ENCODE measurements around the gene ELAVL1.

Gene ELAVL1

DNA sequence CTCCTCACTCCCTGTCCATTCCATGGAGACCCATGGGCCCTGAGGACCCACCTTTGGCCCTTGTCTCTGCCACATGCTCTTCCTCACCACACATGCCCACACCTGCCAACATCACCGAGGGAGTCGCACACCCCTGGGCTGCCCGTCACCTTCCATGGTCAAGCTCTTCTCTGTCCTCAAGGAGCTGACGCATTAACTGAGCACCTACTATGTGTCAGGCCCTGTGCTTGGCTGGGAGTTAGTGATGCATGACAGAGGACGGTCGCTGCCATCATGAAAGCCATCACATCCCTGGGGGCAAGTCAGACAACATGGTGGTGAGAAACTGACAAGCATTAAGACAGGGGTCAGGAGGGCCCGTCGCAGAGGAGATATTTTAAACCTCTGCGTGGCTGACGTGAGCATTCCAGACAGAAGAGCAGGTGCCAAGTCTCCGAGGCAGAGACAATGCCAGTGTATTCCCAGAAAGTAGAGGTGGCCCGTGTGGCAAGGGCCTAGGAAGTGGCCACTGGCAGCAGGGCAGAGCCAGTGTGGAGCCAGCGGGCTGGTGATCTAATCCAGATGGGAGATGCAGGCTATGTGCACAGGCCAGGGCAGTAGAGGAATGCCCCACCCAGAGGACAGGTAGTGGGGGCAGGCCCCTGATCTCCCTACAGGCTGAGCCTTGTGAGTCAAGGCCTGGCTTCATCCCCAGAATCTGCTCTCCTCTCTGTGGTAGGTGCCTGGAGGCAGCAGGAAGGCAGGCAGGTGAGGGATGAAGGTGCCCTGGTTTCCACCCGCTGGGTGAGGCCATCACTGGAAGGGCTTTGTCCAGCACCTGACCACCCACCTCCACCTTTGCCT is 21.2 kb downstream of the ELAVL1 start:
- no peak for DNase-seq

DNA sequence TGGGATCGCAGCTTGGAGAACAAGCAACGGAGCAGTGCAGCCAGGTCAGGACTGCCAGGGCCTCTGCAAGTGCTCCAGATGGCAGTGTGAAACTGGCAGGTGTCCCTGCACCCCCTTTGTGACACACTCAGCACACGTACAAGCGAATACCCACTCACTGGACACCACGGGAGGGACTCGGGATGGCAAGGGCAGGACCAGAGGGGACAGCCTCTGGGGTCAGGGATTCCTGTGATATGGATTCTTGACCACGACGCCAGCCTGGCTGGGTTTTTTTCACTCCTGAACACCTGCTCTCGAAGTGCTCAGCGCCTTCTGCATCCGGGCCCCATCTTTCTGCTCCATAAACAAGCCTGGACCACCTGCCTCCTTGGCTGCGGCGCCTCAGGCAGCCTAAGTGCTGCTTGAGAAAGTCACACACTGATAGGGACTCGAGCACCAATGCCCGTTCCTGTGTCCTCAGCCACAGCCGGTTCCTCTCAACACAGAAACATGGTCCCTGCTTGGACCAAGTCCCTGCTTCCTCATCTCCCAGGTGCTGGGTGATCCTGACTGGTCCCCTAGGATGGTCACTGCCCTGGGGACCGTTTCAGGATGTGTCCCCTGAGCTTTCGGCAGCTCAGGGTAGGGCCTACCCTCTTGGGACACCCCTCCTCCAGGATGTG is 22.0 kb downstream of the ELAVL1 start:
- no peak for DNase-seq

DNA sequence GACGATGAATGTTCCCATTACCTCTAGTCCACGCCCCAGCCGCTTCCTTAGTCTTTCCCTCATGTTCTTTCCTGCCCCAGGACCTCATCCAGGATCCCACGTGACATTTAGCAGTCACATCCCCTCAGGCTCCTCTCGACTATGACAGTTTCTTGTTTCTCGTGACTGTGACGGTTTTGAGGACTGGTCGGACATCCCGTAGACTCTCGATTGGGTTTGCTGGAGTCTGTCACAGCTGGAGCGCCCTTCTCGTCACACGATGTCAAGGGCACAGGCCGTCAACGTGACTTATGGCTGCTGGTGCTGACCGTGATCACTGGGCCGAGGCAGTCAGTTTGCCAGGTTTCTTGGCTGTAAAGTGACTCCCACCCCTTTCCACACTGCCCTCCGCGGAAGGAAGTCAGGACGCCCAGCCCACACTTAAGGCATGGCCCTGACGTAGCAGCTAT is 22.8 kb downstream of the ELAVL1 start:
- no peak for DNase-seq

DNA sequence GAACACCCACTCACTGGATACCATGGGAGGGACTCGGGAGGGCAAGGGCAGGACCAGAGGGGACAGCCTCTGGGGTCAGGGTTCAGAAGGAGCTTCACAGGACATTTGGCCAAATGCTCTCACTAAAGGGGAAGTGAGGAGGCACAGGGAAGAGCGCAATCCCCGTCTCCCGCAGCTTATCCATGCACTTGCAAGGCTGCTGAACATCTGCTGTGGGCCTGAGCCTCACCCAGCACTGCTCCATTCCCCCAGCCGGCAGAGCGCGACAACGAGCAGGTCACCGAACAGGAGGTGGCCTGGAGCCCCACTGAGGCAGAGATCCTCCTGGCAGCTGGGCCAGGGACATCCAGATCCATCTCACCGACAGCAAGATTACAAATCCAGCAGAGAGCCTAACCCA is 23.3 kb downstream of the ELAVL1 start:
- DNase-seq: no peak

DNA sequence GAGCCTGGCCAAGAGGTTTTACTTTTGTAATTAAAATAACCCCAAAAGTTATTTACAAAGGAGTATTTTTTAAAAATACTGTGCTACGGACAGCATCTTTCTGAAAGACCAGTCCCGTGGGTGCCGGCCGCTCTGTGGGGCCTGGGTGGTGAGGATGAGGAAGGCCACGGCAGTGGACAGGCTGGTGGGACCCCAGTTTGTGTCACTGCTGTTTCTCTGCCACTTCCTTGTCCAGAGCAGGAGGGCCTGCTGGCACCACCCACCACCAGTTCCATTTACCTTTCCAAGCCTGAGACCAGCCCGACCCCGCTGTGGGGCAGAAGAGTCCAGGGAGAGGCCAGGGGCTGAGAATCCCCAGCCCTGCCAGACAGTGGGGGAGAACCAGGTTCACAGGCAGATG is 23.8 kb downstream of the ELAVL1 start:
- DNase-seq: no peak

DNA sequence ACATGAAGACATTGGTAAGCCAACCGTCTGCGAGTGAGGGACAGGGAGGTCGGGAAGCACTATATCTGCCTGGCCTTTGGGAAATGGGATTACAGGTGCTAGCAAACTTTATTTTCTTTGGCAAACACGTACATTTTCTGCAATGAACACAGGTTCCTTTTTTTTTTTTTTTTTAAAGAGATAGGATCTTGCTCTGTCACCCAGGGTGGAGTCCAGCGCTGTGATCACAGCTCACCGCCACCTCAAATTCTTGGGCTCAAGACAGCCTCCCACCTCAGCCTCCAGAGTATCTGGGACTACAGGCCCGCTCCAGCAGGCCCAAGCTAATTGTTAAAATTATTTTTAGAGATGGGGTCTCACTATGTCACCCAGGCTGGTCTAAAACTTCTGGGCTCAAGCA is 24.2 kb downstream of the ELAVL1 start:
- DNase-seq: no peak

DNA sequence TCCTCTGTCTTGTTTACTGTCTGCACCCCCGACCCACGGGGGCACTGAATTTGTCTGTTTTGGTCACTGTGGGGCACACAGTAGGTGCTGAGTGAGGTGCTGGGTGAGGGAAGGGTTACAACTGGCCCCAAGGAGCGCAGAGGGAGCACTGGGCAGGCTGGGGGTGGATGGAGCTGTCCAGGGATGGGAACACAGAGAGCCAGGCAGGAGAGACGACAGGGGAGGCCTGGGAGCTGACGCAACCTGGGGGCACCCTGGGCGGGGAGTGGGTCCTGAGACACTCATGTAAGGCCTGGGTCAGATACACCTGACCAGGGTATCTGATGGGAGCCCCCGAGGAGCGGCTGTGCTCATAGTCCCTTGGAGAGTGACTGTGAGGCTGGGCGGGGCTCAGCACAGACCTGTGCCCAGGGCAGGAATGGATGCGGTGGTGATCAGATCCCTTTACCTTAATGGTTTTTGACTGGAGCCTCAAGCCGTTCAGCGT is 24.8 kb downstream of the ELAVL1 start:
- DNase-seq: no peak

DNA sequence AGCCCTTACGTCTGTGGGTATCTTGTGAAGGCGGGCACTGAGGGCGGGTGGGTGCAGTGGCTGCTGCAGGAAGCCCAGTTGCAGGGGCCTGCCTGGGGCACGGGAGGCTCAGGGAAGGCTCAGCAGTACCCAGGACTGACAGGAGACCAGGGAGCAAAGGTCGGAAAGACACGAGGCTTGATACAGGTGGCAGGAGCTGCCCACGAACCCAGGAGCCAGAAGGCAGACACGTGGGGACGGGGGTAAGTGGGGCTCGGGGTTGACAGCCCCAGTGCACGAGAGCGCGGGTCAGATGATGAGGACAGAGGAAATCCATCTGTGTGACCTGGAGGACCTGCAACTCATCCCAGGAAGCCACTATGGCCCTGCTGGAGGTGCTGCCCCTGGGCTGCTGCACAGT is 25.3 kb downstream of the ELAVL1 start:
- DNase-seq: no peak

DNA sequence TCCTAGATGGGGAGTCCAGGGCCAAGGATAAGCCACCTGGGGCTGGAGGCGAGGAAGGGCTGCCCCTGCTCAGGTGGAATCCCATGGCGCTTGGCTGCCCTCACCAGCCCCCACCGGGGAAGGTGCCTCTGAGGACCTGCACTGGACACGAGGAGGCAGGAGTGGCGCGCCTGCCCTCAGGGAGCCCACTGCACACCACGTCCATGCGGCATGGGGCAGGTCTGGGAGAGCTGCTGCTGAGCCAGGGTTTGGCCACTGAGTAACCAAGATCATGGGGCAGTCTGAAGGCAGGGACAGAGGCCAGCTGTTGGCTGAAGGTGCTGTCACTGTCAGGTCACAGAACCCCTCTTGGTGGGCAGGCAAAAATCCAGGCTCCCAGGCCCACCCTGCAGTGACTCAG is 25.9 kb downstream of the ELAVL1 start:
- no peak for DNase-seq

DNA sequence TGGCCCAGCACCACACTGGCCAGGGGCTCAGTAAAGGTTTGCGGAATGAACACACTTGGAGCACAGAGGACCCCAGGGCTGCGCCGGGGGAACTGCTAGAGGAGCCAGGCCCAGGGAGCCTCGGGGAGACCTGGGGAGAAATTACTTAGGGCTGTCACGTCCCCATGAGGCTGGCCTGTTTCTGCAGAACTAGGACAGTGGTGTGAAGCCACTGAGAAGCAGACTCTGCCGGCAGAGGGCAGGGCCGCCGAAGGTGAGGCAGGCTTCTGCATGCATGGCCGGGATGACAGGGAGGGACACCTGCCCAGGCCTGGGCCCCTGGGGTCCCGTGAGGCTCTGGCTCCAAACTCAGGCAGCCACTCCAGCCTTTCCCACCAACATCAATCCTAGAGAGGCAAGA is 26.4 kb downstream of the ELAVL1 start:
- DNase-seq: no peak

DNA sequence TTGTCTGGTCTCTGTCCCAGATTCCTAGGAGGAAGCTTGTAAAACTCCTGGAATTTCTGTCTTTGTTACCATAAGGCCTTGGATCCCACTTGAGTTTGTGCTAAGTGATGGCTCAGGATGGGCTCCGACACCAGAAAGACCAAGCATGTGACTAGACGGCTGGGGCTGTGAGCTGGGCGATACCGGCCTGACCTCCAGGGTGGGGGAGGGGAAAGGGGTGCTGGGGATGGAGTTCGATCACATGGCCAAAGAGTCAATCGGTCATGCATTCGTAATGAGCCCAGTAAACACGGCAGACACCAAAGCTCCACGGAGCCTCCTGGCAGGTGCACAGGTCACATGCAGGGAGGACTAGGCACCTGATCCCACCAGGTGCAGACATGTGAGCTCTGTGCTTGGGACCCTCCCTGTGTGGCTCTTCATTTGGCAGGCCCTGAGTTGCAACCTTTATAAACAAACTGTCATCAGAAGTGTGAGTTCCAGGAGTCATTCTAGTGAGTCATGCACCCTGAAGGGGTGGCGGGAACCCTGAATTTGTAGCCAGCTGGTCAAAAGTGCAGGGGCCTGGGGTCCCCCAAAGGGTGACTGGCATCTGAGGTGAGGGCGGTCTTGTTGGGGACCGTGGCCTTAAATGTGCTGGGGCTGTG is 27.1 kb downstream of the ELAVL1 start:
- no peak for DNase-seq

DNA sequence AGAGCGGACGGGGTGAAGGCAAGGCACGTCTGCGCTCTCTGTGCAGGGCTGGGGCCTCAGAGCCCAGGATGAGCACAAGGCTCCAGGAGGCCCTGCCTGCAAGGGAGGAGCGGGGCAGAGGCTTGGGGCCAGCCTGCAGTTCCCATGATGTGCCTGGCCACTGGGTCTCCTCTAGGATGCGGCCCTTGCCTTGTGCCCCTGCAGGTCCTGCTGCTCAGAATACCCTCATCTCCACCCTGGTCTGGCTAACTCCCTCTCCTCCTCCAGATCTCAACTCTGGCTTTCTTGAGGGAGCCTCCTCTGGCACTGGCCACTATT is 27.8 kb downstream of the ELAVL1 start:
- DNase-seq: no peak

DNA sequence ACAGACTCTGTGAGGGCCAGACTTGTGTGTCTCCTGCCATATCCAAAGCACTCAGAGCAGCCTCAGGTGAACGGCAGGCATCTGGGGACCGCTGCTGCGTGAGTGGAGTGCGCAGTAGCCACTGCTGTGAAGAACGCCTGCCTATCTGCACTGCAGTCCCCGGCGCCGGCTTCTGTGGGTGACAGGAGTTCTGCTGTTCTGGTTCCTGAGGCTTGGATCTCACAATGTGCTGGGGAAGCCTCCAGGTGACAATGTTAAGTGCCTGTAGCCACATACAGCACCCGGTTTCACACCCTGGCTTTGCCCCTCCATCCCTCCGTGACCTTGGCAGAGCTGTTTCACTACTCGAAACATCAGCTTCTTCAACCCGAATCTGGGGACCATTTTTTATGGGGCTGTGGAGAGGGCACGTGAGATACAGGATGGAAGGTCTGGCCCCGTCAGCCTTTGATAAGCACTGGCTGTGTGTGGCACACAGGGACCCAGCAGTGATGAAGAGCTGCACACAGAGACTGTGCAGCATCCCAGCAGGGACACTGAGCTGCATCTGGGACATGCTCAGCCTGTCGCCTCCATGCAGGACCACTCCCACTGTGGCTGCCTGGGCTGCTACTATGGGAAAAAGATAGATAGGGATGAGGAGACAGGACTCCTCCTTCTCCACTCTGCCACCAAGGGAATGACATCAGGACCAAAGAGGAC is 28.3 kb downstream of the ELAVL1 start:
- no peak for DNase-seq

DNA sequence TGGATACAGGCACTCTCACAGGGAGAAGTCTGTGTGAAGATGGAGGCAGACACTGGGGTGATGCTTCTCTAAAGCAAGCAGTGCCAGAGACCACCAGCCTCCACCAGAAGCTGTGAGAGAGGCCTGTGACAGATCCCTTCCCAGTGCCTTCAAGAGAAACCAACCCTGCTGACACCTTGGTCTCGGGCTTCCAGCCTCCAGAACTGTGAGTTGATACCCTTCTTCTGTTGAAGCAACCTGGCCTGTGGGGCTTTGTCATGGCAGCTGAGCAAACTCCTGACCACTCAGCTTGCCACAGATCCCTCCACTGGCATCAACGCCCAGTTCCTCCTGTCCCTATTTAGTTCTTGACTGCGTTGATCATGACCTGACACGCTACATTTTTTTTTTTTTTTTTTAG is 29.0 kb downstream of the ELAVL1 start:
- DNase-seq: no peak

DNA sequence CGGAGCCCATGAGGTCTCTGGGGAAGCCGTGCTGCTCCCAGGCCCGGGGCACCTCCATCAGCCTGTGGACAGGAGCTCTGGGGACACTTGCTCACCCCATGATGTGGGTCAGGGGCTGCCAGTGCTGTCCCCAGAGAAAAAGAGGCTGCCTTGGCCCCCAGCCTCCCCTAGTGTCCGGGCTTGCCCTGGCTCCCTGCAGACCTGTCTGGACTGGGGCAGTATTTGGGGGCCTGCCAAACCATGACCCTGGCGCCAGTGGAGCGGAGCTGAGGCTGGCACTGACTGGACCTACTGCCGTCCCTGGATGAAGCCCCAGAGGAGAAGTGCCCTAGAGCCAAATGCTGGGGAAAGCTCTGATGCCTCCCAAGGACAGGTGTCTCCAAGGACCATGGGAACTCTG is 30.4 kb downstream of the ELAVL1 start:
- no peak for DNase-seq

DNA sequence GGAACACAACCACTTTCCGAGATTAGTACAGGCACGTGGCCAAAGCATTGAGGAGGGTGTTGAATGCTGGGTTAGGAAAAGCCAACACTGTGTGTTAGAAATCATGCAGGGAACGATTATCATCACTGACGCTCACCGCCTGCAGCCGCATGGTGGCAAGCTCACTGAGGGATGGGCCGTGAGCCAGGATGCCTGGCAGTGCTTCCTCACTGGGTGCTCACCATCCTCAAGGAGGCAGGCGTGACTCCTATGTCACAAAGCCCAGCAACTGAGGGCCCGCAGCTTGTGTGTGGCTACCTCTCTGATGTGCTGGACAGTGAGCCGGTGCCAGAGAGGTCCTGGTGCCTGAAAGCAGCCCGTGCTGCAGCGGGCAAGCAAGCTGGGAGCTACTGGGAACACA is 31.6 kb downstream of the ELAVL1 start:
- no peak for DNase-seq

DNA sequence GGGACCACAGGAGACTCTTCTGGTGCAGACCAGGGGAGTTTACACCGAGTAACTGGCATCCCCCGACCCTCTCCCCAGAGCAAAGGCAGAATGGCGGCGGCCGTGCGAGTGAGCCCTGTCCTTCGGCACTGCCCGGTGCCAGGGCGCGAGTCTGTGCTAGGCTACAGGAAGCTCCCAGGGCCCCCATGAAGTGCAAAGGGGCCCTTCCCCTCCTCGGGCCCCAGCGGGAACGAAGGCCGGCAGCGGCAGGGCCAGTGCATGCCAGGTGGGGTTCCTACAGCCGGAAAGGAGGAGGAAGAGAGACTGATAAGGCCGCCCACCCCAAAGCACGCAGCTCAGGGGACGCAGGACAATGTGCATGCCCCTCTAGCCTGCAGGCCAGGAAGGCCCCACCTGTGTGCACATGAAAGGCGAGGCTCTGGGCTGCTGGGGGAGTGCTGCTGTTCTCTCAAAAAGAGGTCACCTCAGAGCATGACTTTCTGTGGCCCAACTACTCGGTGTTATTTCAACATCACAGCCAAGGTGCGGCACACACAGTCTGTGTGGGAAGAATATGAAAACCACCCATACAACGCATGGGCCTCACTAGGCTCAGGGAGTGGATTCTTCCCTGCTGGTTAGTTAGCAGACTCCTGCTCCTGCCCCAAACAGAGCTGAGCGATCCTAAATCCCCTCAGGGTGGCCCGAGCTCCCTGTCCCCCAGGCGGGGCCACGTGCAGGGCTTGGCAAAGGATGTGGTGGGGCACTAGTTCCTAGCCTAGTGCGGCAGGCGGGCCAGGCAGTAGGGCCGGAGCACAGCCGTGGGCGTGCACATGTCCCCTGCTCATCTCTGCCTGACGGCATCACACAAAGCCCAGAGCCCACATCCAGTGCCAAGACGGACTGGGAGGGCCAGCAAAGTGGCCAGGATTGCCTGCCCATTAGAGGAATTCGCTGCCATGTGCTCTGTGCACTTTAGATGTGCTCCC is 33.6 kb downstream of the ELAVL1 start:
- DNase-seq: no peak

DNA sequence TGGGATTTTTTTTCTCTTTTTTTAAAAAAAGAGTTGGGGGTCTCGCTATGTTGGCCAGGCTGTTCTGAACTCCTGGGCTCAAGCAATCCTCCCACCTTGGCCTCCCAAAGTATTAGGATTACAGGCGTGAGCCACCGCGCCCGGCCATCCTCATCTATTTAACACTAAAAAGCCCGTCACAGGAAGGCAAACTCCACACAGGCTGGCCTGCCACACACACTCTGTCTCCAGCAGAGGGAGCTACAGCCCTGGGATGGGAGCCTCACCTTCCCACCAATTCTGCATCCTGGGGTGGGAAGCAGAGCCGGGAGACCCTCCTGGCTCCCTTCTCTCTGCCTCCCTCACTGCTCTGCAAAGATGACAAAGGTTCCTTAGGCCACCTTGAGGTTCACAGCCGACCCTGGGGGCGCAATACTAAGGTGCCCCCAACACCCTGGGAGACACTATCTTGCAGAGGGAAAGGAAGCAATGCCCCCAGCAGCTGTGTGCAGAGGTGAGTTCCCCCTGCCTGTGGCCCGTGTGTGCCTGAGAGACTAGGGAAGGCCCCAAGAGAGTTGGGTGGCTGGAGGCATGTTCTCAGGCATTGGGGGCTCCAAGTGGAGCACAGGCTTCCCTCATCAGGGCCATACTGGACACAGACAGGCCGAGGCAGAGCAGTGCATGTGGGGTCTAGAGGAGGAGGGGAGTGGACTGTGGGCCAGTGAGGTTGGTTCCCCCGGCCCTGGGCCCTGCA is 34.6 kb downstream of the ELAVL1 start:
- no peak for DNase-seq

DNA sequence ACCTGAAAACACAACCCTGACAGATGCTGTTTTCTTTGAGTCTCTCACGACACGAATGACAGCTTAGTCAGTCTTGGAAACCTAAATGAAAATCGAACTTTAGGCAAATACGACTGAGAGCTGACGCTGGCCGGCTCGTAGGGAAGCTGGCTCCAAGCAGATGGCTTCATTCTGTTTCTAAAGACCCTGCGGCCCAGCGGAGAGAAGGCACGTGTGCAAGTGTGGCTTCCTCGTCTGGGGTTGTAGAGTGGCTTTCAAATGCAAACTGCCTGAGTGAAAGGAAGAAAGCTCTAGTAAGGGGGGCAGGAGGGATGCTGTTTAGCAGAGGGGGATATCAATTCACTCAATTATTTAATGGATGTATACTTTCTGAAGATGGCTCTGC is 35.9 kb downstream of the ELAVL1 start:
- no peak for DNase-seq

DNA sequence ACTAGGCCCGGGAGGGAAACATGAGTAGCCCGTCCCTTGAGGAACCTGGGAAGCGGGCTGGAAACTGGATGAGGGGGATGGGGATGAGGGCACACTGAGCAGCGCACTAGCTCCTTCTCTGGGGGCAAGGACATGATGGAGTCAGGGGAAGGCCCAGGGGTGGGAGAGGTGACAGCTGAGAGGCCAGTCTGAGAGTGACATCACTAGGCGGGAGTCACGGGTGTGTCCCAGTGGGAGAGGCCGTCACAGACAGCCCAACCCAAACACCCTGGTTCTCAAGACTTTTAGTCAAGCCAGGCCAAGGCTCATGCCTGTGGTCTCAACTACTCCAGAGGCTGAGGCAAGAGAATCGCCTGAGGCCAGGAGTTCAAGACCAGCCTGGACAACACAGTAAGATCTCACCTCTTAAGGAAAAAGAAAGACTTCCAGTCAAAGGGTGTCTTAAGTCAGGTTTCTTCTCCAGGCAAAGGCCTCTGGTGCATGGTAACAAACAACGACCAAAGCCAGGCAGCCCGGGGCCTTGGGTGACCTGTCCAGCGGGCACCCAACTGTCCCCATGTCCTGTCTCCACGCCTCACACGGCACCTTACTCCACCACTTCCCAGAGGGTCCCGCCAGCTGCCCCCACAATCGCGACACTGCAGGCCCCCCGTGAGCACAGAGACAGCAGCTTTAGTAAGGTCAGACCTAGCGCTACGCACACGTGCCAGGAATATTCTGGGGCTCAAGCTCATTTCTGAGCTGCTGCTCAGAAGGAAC is 36.5 kb downstream of the ELAVL1 start:
- DNase-seq: no peak
